ENCODE data around the gene APLP2.
"Not testable (repeated sequence)": the region's sequence is repeated elsewhere in the genome, so short reads cannot be mapped to it uniquely, and the experiment has no call there.

APLP2 gene

GRCh38 chr11:130087294-130087926 is 17.7 kb downstream of the APLP2 start:
- Histone ChIP-seq H3K36me3 (ENCODE audit: control insufficient read depth in 4 of 4, insufficient read depth in 4 of 4, low read length in 3 of 4) (peaks cover 0 to 1% (median 0%) of the 10 kb centered on the region in 4 experiments), H3K4me1 (ENCODE audit: control extremely low read depth in 1 of 4, control insufficient read depth in 4 of 4, insufficient read depth in 4 of 4, low read length in 3 of 4) (peaks cover 2 to 19% (median 5%) of the 10 kb centered on the region in 4 experiments), H3K27ac (ENCODE audit: insufficient read depth in 1 of 2, low read depth in 1 of 2, low read length in 2 of 2, poor library complexity in 1 of 2, severe bottlenecking in 2 of 2) (no peak overlapping the region), H3K27me3 (replicated peaks in 2 of 5; ENCODE audit: control insufficient read depth in 4 of 5, insufficient read depth in 5 of 5, low read length in 4 of 5) (no peaks in the 10 kb centered on the region), H3K4me3 (ENCODE audit: control insufficient read depth in 1 of 7, extremely low read depth in 1 of 7, insufficient read depth in 4 of 7, low read depth in 2 of 7, low read length in 6 of 7) (peak overlapping the region in 1 of 7 experiments; percentile 38), H3K9me3 (ENCODE audit: control extremely low read depth in 1 of 5, control insufficient read depth in 4 of 5, insufficient read depth in 2 of 5, low read depth in 1 of 5, low read length in 4 of 5) (no peaks in the 10 kb centered on the region)
- peak in 1 of 3 donors; percentile 60 for DNase-seq
- ChIA-PET CTCF (interaction anchor here (1.1 to 1.3 kb wide), 3 partner anchors 16 to 162 kb away, joined by 3 to 4 read pairs (median 4); no protein-coding TSS in a partner anchor), POLR2A (interaction anchor here (0.6 to 1.7 kb wide), 4 partner anchors 17 to 118 kb away, joined by 3 to 4 read pairs (median 4); no protein-coding TSS in a partner anchor)
- 95% methylated on average over 3 of the region's 7 CpGs for WGBS (ENCODE audit: insufficient coverage)

GRCh38 chr11:130088217-130088616 is 18.5 kb downstream of the APLP2 start:
- Histone ChIP-seq H3K4me1 (ENCODE audit: control extremely low read depth in 1 of 4, control insufficient read depth in 4 of 4, insufficient read depth in 4 of 4, low read length in 3 of 4) (peaks cover 2 to 19% (median 7%) of the 10 kb centered on the region in 4 experiments), H3K9me3 (ENCODE audit: control extremely low read depth in 1 of 5, control insufficient read depth in 4 of 5, insufficient read depth in 2 of 5, low read depth in 1 of 5, low read length in 4 of 5) (no peaks in the 10 kb centered on the region), H3K27me3 (replicated peaks in 2 of 5; ENCODE audit: control insufficient read depth in 4 of 5, insufficient read depth in 5 of 5, low read length in 4 of 5) (no peaks in the 10 kb centered on the region), H3K4me3 (ENCODE audit: control insufficient read depth in 1 of 7, extremely low read depth in 1 of 7, insufficient read depth in 4 of 7, low read depth in 2 of 7, low read length in 6 of 7) (no peak overlapping the region), H3K36me3 (ENCODE audit: control insufficient read depth in 4 of 4, insufficient read depth in 4 of 4, low read length in 3 of 4) (no peaks in the 10 kb centered on the region), H3K27ac (ENCODE audit: insufficient read depth in 1 of 2, low read depth in 1 of 2, low read length in 2 of 2, poor library complexity in 1 of 2, severe bottlenecking in 2 of 2) (no peak overlapping the region)
- 92% methylated on average over 1 of the region's 2 CpGs for WGBS (ENCODE audit: insufficient coverage)
- DNase-seq = no peak
- ChIA-PET POLR2A (interaction anchor here (0.6 kb wide), 1 partner anchor 119 kb away, joined by 4 read pairs; no protein-coding TSS in a partner anchor), CTCF (interaction anchor here (0.6 to 1.1 kb wide), 3 partner anchors 30 to 107 kb away, joined by 3 to 4 read pairs (median 3); no protein-coding TSS in a partner anchor)

- CTCF ChIA-PET = interaction anchor here (0.6 to 1.1 kb wide), 3 partner anchors 29 to 107 kb away, joined by 3 to 4 read pairs (median 3); no protein-coding TSS in a partner anchor
- Histone ChIP-seq H3K4me3 (ENCODE audit: control insufficient read depth in 1 of 7, extremely low read depth in 1 of 7, insufficient read depth in 4 of 7, low read depth in 2 of 7, low read length in 6 of 7) (no peak overlapping the region), H3K4me1 (ENCODE audit: control extremely low read depth in 1 of 4, control insufficient read depth in 4 of 4, insufficient read depth in 4 of 4, low read length in 3 of 4) (peaks cover 2 to 19% (median 7%) of the 10 kb centered on the region in 4 experiments), H3K9me3 (ENCODE audit: control extremely low read depth in 1 of 5, control insufficient read depth in 4 of 5, insufficient read depth in 2 of 5, low read depth in 1 of 5, low read length in 4 of 5) (no peaks in the 10 kb centered on the region), H3K27me3 (replicated peaks in 2 of 5; ENCODE audit: control insufficient read depth in 4 of 5, insufficient read depth in 5 of 5, low read length in 4 of 5) (no peaks in the 10 kb centered on the region), H3K36me3 (ENCODE audit: control insufficient read depth in 4 of 4, insufficient read depth in 4 of 4, low read length in 3 of 4) (no peaks in the 10 kb centered on the region), H3K27ac (ENCODE audit: insufficient read depth in 1 of 2, low read depth in 1 of 2, low read length in 2 of 2, poor library complexity in 1 of 2, severe bottlenecking in 2 of 2) (no peak overlapping the region)
- POLR2A ChIA-PET = no interaction called here
- 92% methylated on average over 9 of the region's 9 CpGs for WGBS (ENCODE audit: insufficient coverage)
- DNase-seq = no peak
These were observed 19.4 kb downstream of the APLP2 start for GRCh38 chr11:130088919-130089673.

- no peak for DNase-seq
- Histone ChIP-seq H3K4me1 (ENCODE audit: control extremely low read depth in 1 of 4, control insufficient read depth in 4 of 4, insufficient read depth in 4 of 4, low read length in 3 of 4) (peaks cover 6 to 24% (median 10%) of the 10 kb centered on the region in 4 experiments), H3K27ac (ENCODE audit: insufficient read depth in 1 of 2, low read depth in 1 of 2, low read length in 2 of 2, poor library complexity in 1 of 2, severe bottlenecking in 2 of 2) (no peak overlapping the region), H3K36me3 (ENCODE audit: control insufficient read depth in 4 of 4, insufficient read depth in 4 of 4, low read length in 3 of 4) (no peaks in the 10 kb centered on the region), H3K4me3 (ENCODE audit: control insufficient read depth in 1 of 7, extremely low read depth in 1 of 7, insufficient read depth in 4 of 7, low read depth in 2 of 7, low read length in 6 of 7) (no peak overlapping the region), H3K27me3 (replicated peaks in 2 of 5; ENCODE audit: control insufficient read depth in 4 of 5, insufficient read depth in 5 of 5, low read length in 4 of 5) (no peaks in the 10 kb centered on the region), H3K9me3 (ENCODE audit: control extremely low read depth in 1 of 5, control insufficient read depth in 4 of 5, insufficient read depth in 2 of 5, low read depth in 1 of 5, low read length in 4 of 5) (no peaks in the 10 kb centered on the region)
- ChIA-PET POLR2A (no interaction called here), CTCF (no interaction called here)
- WGBS (ENCODE audit: insufficient coverage) = 97% methylated on average over 5 of the region's 5 CpGs
These were observed 20.0 kb downstream of the APLP2 start for GRCh38 chr11:130089674-130090073.

GRCh38 chr11:130090517-130090916 is 20.8 kb downstream of the APLP2 start:
- DNase-seq; H3K9me3 ChIP-seq (ENCODE audit: control extremely low read depth in 1 of 5, control insufficient read depth in 4 of 5, insufficient read depth in 2 of 5, low read depth in 1 of 5, low read length in 4 of 5); H3K4me3 ChIP-seq (ENCODE audit: control insufficient read depth in 1 of 7, extremely low read depth in 1 of 7, insufficient read depth in 4 of 7, low read depth in 2 of 7, low read length in 6 of 7); H3K36me3 ChIP-seq (ENCODE audit: control insufficient read depth in 4 of 4, insufficient read depth in 4 of 4, low read length in 3 of 4); H3K27ac ChIP-seq (ENCODE audit: insufficient read depth in 1 of 2, low read depth in 1 of 2, low read length in 2 of 2, poor library complexity in 1 of 2, severe bottlenecking in 2 of 2); POLR2A ChIA-PET; CTCF ChIA-PET; H3K27me3 ChIP-seq (replicated peaks in 2 of 5; ENCODE audit: control insufficient read depth in 4 of 5, insufficient read depth in 5 of 5, low read length in 4 of 5): not testable (repeated sequence)
- WGBS (ENCODE audit: insufficient coverage) = no CpG with 5 or more reads among the region's 16 CpGs
- peaks cover 8 to 32% (median 18%) of the 10 kb centered on the region in 4 experiments for H3K4me1 ChIP-seq (ENCODE audit: control extremely low read depth in 1 of 4, control insufficient read depth in 4 of 4, insufficient read depth in 4 of 4, low read length in 3 of 4)

GRCh38 chr11:130091169-130091568 is 21.5 kb downstream of the APLP2 start:
- H3K36me3 ChIP-seq (ENCODE audit: control insufficient read depth in 4 of 4, insufficient read depth in 4 of 4, low read length in 3 of 4) = not testable (repeated sequence)

GRCh38 chr11:130092661-130093060 is 23.0 kb downstream of the APLP2 start:
- peaks cover 3 to 28% (median 15%) of the 10 kb centered on the region in 4 experiments for H3K4me1 ChIP-seq (ENCODE audit: control extremely low read depth in 1 of 4, control insufficient read depth in 4 of 4, insufficient read depth in 4 of 4, low read length in 3 of 4)
- WGBS (ENCODE audit: insufficient coverage) = 87% methylated on average over 4 of the region's 4 CpGs
- CTCF ChIA-PET = interaction anchor here (1.6 kb wide), 1 partner anchor 22 kb away, joined by 3 read pairs; no protein-coding TSS in a partner anchor

More at GRCh38 chr11:130091169-130091568, 21.5 kb downstream of the APLP2 start:
- H3K9me3 ChIP-seq (ENCODE audit: control extremely low read depth in 1 of 5, control insufficient read depth in 4 of 5, insufficient read depth in 2 of 5, low read depth in 1 of 5, low read length in 4 of 5); H3K4me3 ChIP-seq (ENCODE audit: control insufficient read depth in 1 of 7, extremely low read depth in 1 of 7, insufficient read depth in 4 of 7, low read depth in 2 of 7, low read length in 6 of 7); DNase-seq; CTCF ChIA-PET; POLR2A ChIA-PET; H3K27me3 ChIP-seq (replicated peaks in 2 of 5; ENCODE audit: control insufficient read depth in 4 of 5, insufficient read depth in 5 of 5, low read length in 4 of 5); H3K27ac ChIP-seq (ENCODE audit: insufficient read depth in 1 of 2, low read depth in 1 of 2, low read length in 2 of 2, poor library complexity in 1 of 2, severe bottlenecking in 2 of 2): not testable (repeated sequence)
- peaks cover 8 to 36% (median 18%) of the 10 kb centered on the region in 4 experiments for H3K4me1 ChIP-seq (ENCODE audit: control extremely low read depth in 1 of 4, control insufficient read depth in 4 of 4, insufficient read depth in 4 of 4, low read length in 3 of 4)
- no CpG with 5 or more reads among the region's 36 CpGs for WGBS (ENCODE audit: insufficient coverage)

More at GRCh38 chr11:130092661-130093060, 23.0 kb downstream of the APLP2 start:
- Histone ChIP-seq H3K27ac (ENCODE audit: insufficient read depth in 1 of 2, low read depth in 1 of 2, low read length in 2 of 2, poor library complexity in 1 of 2, severe bottlenecking in 2 of 2) (no peak overlapping the region), H3K27me3 (replicated peaks in 2 of 5; ENCODE audit: control insufficient read depth in 4 of 5, insufficient read depth in 5 of 5, low read length in 4 of 5) (no peaks in the 10 kb centered on the region), H3K36me3 (ENCODE audit: control insufficient read depth in 4 of 4, insufficient read depth in 4 of 4, low read length in 3 of 4) (no peaks in the 10 kb centered on the region), H3K4me3 (ENCODE audit: control insufficient read depth in 1 of 7, extremely low read depth in 1 of 7, insufficient read depth in 4 of 7, low read depth in 2 of 7, low read length in 6 of 7) (no peak overlapping the region), H3K9me3 (ENCODE audit: control extremely low read depth in 1 of 5, control insufficient read depth in 4 of 5, insufficient read depth in 2 of 5, low read depth in 1 of 5, low read length in 4 of 5) (no peaks in the 10 kb centered on the region)
- POLR2A ChIA-PET = no interaction called here
- DNase-seq = no peak
